22Rv1 (cell line): ENCODE results near the gene NEUROG1.

Experiments
- ZFX ChIP-seq: fragments of 450-650 bp; IDR thresholded peaks from 2 replicates; pipeline ENCODE4 v1.6.1; 2017; ENCODE audit warnings: antibody characterized with exemption, borderline replicate concordance
- TF ChIP-seq, protein P1 (sequence below): fragments of 450-650 bp; IDR thresholded peaks from 2 replicates; pipeline ENCODE4 v1.5.1; 2017; ENCODE audit warnings: mild to moderate bottlenecking

GRCh38 chr5:135576075-135576599 is 40.4 kb upstream of the NEUROG1 start:
- TF ChIP-seq, protein P1, sequence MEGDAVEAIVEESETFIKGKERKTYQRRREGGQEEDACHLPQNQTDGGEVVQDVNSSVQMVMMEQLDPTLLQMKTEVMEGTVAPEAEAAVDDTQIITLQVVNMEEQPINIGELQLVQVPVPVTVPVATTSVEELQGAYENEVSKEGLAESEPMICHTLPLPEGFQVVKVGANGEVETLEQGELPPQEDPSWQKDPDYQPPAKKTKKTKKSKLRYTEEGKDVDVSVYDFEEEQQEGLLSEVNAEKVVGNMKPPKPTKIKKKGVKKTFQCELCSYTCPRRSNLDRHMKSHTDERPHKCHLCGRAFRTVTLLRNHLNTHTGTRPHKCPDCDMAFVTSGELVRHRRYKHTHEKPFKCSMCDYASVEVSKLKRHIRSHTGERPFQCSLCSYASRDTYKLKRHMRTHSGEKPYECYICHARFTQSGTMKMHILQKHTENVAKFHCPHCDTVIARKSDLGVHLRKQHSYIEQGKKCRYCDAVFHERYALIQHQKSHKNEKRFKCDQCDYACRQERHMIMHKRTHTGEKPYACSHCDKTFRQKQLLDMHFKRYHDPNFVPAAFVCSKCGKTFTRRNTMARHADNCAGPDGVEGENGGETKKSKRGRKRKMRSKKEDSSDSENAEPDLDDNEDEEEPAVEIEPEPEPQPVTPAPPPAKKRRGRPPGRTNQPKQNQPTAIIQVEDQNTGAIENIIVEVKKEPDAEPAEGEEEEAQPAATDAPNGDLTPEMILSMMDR, result no peak
- TF ChIP-seq ZFX, result no peak
